Smooth muscle cell of the brain vasculature (primary cell): Measurements from ENCODE around the gene PKNOX2.

Source experiments
- DNase-seq: peaks from one replicate; pipeline ENCODE4 v3.0.0-alpha.2; 2012; ENCODE audit warnings: low read depth, low spot score

PKNOX2 gene

DNA sequence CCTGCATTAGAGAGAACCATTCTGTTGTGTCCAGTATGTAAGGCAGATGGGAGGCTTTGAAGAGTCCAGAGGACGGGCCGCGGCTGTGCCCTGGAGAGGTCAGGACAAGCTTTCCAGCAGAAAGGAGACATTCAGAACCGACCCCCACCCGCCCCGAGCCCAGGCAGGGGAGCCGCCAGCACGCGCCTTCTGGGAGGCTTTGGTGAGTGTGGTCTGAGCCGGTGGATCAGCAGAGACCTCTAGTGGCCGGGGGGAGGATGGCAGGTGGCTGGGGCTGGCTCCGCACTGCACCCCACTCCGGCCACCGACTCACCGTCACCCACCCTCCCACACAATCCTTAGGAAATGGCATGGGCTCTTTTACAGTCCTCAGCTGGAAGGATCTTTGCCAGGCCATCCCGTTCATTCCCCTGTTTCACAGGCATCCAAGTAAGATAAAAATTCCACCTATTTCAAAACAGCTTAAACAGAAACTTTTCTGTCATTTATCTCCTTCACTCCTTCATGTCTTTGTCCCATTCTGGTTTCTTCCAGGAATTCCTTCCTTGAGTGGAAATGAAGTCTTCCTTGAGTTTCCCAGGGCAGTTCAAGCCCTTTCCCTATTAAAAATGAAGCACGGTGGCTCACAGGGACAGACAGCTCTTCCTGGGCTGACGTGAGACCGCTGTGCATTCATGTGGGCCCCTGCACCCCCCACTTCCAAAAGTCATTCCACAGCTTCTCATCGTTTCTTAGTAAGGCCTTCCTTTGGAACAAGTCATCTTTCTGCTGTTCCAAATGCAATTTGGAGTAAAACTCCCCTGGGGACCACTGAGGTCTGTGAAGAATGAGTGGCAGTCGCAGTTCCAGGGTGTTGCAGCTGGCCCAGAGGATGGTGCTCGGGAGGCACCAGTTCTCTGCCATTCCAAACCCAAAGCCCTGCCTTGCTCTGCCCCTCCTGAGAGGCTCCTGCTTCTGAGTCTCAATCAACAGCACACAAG lies 240.6 kb downstream of the PKNOX2 start:
- DNase-seq, result no peak

GRCh38 chr11:125407046-125407445 lies 242.5 kb downstream of the PKNOX2 start:
- no peak for DNase-seq

DNA sequence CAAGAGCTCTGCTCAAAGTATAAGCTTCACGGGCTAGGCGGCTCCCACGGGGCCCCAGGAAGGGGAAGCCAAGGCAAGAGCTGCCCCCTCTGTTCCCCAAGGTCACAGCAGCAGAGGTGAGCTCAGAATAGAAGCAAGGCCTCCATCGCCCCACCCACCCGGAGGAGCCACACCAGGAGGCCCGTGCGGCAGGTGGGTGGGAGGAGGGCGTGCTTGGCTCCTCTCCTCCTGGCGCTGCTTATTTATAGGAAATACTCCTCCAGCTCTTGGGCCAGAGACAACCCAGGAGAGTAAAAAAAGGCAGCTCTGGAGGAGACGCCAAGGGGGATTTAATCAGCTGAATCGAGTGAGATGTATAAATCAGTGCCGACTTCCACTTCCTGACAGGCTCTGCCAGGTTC lies 243.8 kb downstream of the PKNOX2 start:
- no peak for DNase-seq

GRCh38 chr11:125410091-125410490 lies 245.5 kb downstream of the PKNOX2 start:
- no peak for DNase-seq

DNA sequence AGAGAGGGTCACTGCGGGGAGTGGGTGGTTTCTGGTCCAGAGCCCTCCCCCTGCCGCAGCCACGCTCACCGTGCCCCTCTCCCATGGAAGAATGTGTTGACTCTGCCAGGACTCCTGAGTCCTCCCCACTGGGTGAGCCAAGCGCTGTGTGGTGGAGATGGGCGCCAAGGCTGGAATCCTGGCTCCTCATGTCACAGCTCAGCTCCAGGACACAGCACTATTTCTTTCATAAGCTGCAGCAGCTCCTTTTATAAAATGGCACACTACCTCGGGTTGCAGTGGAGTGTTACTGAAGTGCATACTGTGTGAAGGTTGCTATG lies 247.6 kb downstream of the PKNOX2 start:
- DNase-seq, result no peak

DNA sequence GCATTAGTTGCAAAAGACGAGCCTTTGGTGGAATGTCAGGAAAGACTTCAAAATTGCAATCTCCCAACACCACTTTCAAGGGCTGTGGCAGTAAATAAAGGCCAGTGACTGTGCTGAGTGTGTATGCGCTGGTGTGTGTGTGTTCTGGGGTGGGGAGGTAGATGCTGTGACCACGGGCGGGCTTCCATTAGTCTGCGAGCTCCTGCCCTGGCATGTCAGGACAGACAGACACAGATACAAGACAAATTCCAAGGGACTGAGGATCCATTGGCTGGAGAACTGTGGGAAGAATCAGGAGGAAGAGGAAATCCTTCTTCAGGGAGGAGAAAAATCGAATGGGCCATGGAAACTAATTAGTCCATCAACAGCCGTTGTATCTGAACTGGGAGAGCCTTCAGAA lies 248.0 kb downstream of the PKNOX2 start:
- no peak for DNase-seq

DNA sequence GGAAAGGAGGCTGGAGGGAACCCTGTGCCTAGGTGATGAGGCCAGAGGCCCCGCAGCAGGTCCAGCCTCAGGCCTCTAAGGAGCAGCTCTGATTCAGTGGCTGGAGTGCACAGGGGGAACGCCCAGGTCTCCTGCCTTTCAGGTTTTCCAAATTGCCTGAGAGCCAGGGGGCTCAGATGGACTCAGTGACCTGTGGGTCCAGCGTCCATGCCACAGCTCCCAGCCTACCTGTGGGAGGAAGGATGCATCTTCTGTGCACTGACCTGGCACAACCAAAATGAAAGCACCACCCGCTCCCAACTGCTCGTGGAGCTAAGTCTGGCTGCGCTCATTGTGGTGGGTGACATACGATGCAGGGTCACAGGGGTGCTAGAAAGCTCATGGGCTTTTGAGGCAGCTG lies 248.7 kb downstream of the PKNOX2 start:
- DNase-seq, result no peak

- no peak for DNase-seq
Measured at GRCh38 chr11:125414121-125414520, 249.6 kb downstream of the PKNOX2 start.

DNA sequence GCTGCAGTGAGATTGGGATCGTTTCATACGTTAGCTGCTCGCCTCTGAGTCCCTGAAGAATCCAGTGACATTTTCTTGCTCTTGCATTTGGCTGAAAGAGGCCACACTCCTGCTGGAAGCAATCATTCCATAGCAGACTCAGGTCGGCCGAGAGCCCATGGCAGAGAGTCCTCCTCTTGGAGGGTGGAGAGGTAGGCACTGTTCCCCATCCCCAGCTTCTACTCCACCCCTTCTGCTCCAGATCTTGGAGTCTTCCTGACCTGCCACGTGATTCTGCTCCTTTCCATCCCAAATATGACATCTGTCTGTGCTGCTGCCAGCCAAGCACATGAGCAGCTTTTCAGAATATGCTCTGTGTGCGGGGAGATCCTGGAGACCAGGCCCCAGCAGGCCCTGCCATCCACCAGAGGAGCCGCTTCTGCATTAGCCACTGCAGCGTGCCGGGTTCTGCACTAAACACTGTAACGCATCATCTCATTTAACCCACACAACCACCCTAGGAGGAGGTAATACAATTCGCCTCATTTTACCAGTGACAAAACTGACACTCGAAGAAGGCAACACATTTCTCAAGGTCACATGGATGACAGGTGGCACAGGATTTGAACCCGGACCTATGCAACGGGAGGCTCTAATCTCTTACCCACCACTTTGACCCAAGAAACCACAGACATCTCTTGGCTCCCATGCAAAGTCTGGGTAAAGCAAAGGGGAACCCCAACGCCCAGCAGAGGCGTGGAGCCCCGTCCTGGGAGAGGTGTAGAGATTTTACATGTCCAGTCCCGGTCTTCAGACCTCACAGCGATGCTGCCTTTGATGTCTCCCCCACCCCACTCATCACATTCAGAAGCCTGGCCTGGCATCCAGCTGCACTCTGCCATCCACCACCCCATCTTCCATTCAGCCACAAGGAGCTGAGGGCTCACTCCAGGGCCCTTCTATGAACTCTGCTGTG lies 252.7 kb downstream of the PKNOX2 start:
- no peak for DNase-seq

GRCh38 chr11:125418396-125418795 lies 253.8 kb downstream of the PKNOX2 start:
- no peak for DNase-seq

DNA sequence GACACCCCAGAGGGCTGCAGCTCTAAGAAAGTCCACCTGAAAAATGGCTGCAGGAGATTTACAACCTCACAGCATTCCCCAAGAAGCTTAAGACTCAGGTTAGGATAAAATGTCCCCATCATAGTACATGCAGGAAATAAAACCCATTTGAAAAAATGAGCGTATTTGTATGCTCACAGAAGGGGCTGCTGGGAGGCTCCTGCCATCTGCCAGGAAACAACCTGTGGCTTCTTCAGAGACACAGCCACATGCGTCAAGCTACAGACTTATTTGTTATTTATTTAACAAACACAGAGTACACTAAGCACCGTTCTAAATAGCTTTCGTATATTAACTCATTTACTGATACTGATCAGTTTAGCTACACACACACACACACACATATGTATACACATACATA lies 258.1 kb downstream of the PKNOX2 start:
- DNase-seq, result no peak

GRCh38 chr11:125423247-125423849 lies 258.8 kb downstream of the PKNOX2 start:
- DNase-seq, result no peak

- no peak for DNase-seq
Measured at GRCh38 chr11:125425601-125426000, 261.1 kb downstream of the PKNOX2 start.

DNA sequence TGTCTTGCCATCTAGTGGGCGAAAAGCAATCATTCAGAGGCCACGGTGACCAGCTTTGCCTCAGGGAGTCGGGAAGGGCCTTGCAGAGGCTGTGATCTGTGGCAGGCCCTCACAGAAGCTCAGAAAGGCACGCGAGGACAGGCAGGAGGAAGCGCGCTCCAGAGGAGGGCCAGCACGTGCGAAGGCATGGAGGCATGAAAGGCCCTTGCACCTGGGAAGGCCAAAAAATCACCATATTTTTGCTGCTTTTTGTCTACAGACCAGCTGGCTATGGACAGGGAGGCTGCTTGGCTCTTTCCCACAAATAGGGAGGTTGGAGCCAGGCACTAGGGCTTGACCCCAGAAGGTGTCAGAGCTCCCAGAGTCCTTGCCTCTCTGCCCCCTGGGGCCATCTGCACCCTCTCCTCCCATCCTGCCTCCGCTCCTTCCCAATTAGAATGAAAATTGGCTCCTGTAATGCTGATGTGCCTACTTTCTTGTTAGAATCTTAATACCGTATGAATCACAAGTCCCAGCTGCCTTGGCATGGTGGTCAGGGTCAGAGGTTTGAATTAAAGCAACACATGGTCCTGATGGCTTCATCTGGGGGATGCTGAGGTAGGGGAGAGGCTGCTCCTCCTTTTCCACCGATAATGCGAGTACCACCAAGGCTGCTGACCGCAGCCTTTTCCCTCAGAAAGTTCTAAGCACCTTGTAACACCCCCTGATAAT lies 262.4 kb downstream of the PKNOX2 start:
- DNase-seq, result no peak

GRCh38 chr11:125428486-125429173 lies 264.1 kb downstream of the PKNOX2 start:
- no peak for DNase-seq

DNA sequence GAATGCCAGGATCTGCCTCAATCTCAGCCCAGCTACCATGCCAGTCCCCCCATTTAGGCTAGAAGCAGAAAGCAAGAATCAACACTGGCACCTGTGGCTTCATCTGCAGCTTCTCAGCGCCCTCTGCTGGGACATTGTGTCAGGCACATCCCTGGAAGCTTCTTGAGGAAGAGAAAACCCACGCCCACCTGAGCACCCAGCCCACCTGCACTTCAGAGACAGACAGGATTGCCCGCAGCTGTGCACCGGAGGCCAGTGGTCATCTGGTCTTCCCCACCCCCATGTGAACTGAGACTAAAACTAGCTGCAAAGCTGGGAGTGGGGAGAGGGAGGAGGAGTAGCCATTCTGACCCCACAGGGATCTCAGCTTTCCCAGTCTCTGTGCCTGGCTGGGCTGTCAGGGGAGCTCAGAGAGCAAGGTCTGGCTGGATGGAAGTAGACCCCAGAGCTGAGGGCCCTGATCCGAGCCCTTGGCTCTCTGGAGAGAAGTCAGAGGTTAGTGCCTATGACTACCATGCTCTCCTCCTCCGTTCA lies 264.7 kb downstream of the PKNOX2 start:
- DNase-seq, result peak; percentile 23

DNA sequence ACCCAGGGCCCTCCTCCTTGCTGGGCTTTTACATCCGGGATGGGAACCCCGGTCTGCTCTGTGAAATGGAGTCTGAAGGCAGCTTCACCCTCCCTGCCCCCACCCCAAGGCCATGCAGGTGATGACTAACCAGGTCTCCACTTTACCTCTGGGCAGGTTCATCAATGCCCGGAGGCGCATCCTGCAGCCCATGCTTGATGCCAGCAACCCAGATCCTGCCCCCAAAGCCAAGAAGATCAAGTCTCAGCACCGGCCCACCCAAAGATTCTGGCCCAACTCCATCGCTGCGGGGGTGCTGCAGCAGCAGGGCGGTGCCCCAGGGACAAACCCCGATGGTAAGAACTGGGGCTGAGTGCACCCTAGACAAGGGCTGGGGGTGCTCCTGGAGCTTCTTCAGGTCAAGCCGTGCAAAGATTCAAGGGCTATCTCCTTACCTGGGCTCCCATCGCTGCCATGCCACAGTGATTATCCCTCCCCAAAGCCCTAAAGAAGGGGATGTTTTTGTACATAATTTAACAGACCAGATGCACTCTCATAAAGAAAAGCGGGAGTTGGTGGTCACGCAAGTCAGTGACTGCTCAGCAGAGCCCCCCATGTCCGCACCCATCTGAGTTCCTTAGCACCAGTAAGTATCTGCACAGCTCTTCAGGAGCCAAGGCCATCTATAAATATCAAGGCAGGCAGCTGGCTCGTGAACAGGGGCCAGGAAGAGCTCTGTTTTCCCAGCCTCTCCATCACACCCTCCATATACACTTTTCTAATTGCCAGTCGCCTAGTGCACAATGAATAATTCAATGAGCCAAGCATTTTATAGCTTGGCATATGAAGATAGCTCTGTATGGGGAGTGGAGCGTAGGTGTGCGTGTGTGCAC lies 265.5 kb downstream of the PKNOX2 start:
- DNase-seq, result no peak

GRCh38 chr11:125431009-125431408 lies 266.5 kb downstream of the PKNOX2 start:
- no peak for DNase-seq

GRCh38 chr11:125431481-125431880 lies 266.9 kb downstream of the PKNOX2 start:
- DNase-seq, result no peak
